Esophagus mucosa (tissue), 1 donor: ENCODE measurements around the gene RDM1. TPM values are rescaled to one million over a fixed set of nuclear protein-coding genes. Genes with fewer than 3 reads are reported as not detected.

Experiments used
- total RNA-seq: library from RNA; stranded (reverse); gene quantifications from one replicate; pipeline ENCODE4 v1.2.4, GENCODE V29; 2023
- donor health status: DM: yes; HTN: yes; CAD: no.

Gene RDM1
- total RNA-seq, 1 donor from 2014 or later, result 1.1 TPM

Other genes with a start within 250 kb of the RDM1 start
- 0.32 TPM for gene RASL10B, start 199.1 kb downstream of the RDM1 start, total RNA-seq
- gene GAS2L2, start 177.5 kb downstream of the RDM1 start, total RNA-seq, result not detected
- not detected for gene C17orf50, start 169.9 kb downstream of the RDM1 start, total RNA-seq
- 14.5 TPM for gene MMP28, start 135.1 kb downstream of the RDM1 start, total RNA-seq
- gene TAF15, start 121.3 kb downstream of the RDM1 start, total RNA-seq, result 156 TPM
- not detected for gene HEATR9, start 61.9 kb downstream of the RDM1 start, total RNA-seq
- gene CCL5, start 50.4 kb downstream of the RDM1 start, total RNA-seq, result 0.56 TPM
- gene LYZL6, start 12.9 kb upstream of the RDM1 start, total RNA-seq, result not detected
- gene CCL16, start 50.7 kb upstream of the RDM1 start, total RNA-seq, result not detected
- 10.4 TPM for gene CCL14, start 56.0 kb upstream of the RDM1 start, total RNA-seq
- 0.68 TPM for gene CCL15, start 70.8 kb upstream of the RDM1 start, total RNA-seq
- gene CCL23, start 87.2 kb upstream of the RDM1 start, total RNA-seq, result 0.92 TPM
- 0.44 TPM for gene CCL18, start 133.5 kb upstream of the RDM1 start, total RNA-seq
- not detected for gene CCL3, start 159.4 kb upstream of the RDM1 start, total RNA-seq
- gene CCL4, start 173.1 kb upstream of the RDM1 start, total RNA-seq, result not detected
- gene TBC1D3B, start 245.9 kb upstream of the RDM1 start, total RNA-seq, result 7.2 TPM